ENCODE data around the gene MRPL37. TPM values are rescaled to one million over a fixed set of nuclear protein-coding genes. Genes with fewer than 3 reads are reported as not detected.
A peak's percentile ranks its signal among the peaks of the same experiment; 100 is the strongest.

The MRPL37 gene
- total and polyA plus RNA-seq, 8 donors = 24.8 to 111 (median 50.9) TPM

- TF ChIP-seq EP300 (IDR thresholded peaks at IDR 0.05) = no peak
- H3K36me3 ChIP-seq = peaks cover 9 to 86% (median 68%) of the 10 kb centered on the region in 4 donors
- no peak overlapping the region for H3K27ac ChIP-seq
- 84 to 94% (median 90%) methylated on average over 1 of the region's 1 CpG for WGBS, 5 donors
- no peak overlapping the region for H3K4me3 ChIP-seq
- no peaks in the 10 kb centered on the region for H3K27me3 ChIP-seq
- H3K4me1 ChIP-seq = no peaks in the 10 kb centered on the region
- intact Hi-C loops (cut with DNase I; ENCODE audit: low total_unique reads) = no loop called here
- H3K9me3 ChIP-seq = no peaks in the 10 kb centered on the region
- no peak for DNase-seq
These were observed 11.7 kb upstream of the MRPL37 start for GRCh38 chr1:54188291-54188690.

- no peak overlapping the region for H3K4me3 ChIP-seq
- H3K27ac ChIP-seq = no peak overlapping the region
- intact Hi-C loops (cut with DNase I; ENCODE audit: low total_unique reads) = no loop called here
- no peak for DNase-seq
- TF ChIP-seq, protein P1, sequence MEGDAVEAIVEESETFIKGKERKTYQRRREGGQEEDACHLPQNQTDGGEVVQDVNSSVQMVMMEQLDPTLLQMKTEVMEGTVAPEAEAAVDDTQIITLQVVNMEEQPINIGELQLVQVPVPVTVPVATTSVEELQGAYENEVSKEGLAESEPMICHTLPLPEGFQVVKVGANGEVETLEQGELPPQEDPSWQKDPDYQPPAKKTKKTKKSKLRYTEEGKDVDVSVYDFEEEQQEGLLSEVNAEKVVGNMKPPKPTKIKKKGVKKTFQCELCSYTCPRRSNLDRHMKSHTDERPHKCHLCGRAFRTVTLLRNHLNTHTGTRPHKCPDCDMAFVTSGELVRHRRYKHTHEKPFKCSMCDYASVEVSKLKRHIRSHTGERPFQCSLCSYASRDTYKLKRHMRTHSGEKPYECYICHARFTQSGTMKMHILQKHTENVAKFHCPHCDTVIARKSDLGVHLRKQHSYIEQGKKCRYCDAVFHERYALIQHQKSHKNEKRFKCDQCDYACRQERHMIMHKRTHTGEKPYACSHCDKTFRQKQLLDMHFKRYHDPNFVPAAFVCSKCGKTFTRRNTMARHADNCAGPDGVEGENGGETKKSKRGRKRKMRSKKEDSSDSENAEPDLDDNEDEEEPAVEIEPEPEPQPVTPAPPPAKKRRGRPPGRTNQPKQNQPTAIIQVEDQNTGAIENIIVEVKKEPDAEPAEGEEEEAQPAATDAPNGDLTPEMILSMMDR (IDR thresholded peaks at IDR 0.05) = no peak
- no peak for TF ChIP-seq POLR2A (IDR thresholded peaks at IDR 0.05)
- TF ChIP-seq EP300 (IDR thresholded peaks at IDR 0.05) = no peak
- TF ChIP-seq POLR2AphosphoS5 (IDR thresholded peaks at IDR 0.05) = no peak
- 84 to 97% (median 93%) methylated on average over 8 to 9 of the region's 9 CpGs for WGBS, 5 donors
- no peaks in the 10 kb centered on the region for H3K9me3 ChIP-seq
- no peaks in the 10 kb centered on the region for H3K4me1 ChIP-seq
- peaks cover 14 to 98% (median 90%) of the 10 kb centered on the region in 4 donors for H3K36me3 ChIP-seq
- H3K27me3 ChIP-seq = no peaks in the 10 kb centered on the region
These were observed 9.4 kb upstream of the MRPL37 start for GRCh38 chr1:54190526-54190925.

- TF ChIP-seq POLR2A (IDR thresholded peaks at IDR 0.05) = no peak
- TF ChIP-seq, protein P1 (IDR thresholded peaks at IDR 0.05) = no peak
- no peak for TF ChIP-seq EP300 (IDR thresholded peaks at IDR 0.05)
- TF ChIP-seq POLR2AphosphoS5 (IDR thresholded peaks at IDR 0.05) = no peak
- Histone ChIP-seq H3K4me1 (no peaks in the 10 kb centered on the region), H3K9me3 (no peaks in the 10 kb centered on the region), H3K27me3 (no peaks in the 10 kb centered on the region), H3K36me3 (peaks cover 17 to 95% (median 94%) of the 10 kb centered on the region in 4 donors), H3K27ac (no peak overlapping the region), H3K4me3 (no peak overlapping the region)
- DNase-seq = no peak
- intact Hi-C loops (cut with DNase I; ENCODE audit: low total_unique reads) = no loop called here
- 0 to 100% (median 100%) methylated on average over 1 of the region's 1 CpG for WGBS, 5 donors
These were observed 8.4 kb upstream of the MRPL37 start for GRCh38 chr1:54191525-54191924.

DNA sequence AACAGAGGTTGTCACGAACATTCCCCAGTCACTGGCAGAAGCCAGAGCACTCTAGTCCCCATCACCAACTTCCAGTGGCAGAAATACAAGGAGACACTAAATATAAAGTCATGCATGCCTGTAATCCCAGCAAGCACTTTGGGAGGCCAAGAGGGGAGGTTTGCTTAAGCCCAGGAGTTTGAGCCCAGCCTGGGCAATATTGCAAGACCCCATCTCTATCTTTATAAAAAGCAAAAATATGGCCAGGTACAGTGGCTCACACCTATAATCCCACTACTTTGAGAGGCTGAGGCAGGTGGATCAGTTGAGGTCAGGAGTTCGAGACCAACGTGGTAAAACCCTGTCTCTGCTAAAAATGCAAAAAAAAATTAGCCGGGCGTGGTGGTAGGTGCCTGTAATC is 6.5 kb upstream of the MRPL37 start:
- H3K4me3 ChIP-seq = no peak overlapping the region
- no peaks in the 10 kb centered on the region for H3K9me3 ChIP-seq
- H3K27ac ChIP-seq = no peak overlapping the region
- 91 to 94% (median 92%) methylated on average over 5 of the region's 5 CpGs for WGBS, 5 donors
- TF ChIP-seq POLR2A (IDR thresholded peaks at IDR 0.05) = no peak
- TF ChIP-seq, protein P1 (IDR thresholded peaks at IDR 0.05) = no peak
- TF ChIP-seq POLR2AphosphoS5 (IDR thresholded peaks at IDR 0.05) = no peak
- no peak for TF ChIP-seq EP300 (IDR thresholded peaks at IDR 0.05)
- no peaks in the 10 kb centered on the region for H3K27me3 ChIP-seq
- DNase-seq = no peak
- intact Hi-C loops (cut with DNase I; ENCODE audit: low total_unique reads) = no loop called here
- H3K4me1 ChIP-seq = no peaks in the 10 kb centered on the region
- H3K36me3 ChIP-seq = peaks cover 17 to 77% (median 76%) of the 10 kb centered on the region in 4 donors

DNA sequence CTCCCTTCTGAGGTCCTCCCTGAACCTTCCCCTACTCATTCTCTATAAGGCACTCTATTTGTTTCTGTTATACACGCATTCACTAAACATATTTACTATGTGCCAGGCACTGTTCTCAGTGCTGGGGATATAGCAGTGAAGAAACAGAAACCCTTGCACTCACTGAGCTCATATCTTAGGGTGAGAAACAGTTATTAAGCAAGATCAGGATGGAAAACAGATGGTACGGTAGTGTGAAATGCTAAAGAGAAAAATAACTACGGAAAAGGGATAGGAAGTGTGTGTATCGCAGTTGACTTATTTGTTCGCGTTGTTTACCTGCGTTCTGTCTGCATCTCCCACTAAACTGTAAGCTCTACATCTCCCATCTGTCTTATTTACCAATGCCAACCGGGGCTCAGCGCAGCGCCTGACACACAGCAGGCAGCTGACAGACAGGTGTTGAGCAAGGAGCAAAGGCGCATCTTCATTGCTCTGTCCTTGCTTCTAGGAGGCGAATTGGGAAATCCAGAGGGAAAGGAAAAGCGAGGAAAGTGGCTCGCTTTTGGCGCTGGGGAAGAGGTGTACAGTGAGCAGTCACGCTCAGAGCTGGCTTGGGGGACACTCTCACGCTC is 709 bp upstream of the MRPL37 start:
- 7 to 11% (median 9%) methylated on average over 17 of the region's 17 CpGs for WGBS, 5 donors
- no peak for DNase-seq
- Histone ChIP-seq H3K27me3 (no peaks in the 10 kb centered on the region), H3K4me1 (peaks cover 14 to 44% (median 31%) of the 10 kb centered on the region in 4 donors), H3K4me3 (peak overlapping the region; percentile 77 to 100 (median 96)), H3K9me3 (no peaks in the 10 kb centered on the region), H3K36me3 (peaks cover 8 to 34% (median 29%) of the 10 kb centered on the region in 4 donors), H3K27ac (peak overlapping the region; percentile 70 to 90 (median 83))
- intact Hi-C loops (cut with DNase I; ENCODE audit: low total_unique reads) = no loop called here
- TF ChIP-seq, protein P1 (IDR thresholded peaks at IDR 0.05) = no peak
- TF ChIP-seq EP300 (IDR thresholded peaks at IDR 0.05) = no peak
- TF ChIP-seq POLR2A (IDR thresholded peaks at IDR 0.05) = no peak
- TF ChIP-seq POLR2AphosphoS5 (IDR thresholded peaks at IDR 0.05) = no peak
